Measurements from ENCODE around the gene SERINC3. TPM values are rescaled to one million over a fixed set of nuclear protein-coding genes. Genes with fewer than 3 reads are reported as not detected.

SERINC3 gene
- total and polyA plus RNA-seq, 2 of the 8 experiments (the other 6 are each of a cell fraction or from before 2014, with no cell fraction given) = 47.2 to 66.0 TPM

DNA sequence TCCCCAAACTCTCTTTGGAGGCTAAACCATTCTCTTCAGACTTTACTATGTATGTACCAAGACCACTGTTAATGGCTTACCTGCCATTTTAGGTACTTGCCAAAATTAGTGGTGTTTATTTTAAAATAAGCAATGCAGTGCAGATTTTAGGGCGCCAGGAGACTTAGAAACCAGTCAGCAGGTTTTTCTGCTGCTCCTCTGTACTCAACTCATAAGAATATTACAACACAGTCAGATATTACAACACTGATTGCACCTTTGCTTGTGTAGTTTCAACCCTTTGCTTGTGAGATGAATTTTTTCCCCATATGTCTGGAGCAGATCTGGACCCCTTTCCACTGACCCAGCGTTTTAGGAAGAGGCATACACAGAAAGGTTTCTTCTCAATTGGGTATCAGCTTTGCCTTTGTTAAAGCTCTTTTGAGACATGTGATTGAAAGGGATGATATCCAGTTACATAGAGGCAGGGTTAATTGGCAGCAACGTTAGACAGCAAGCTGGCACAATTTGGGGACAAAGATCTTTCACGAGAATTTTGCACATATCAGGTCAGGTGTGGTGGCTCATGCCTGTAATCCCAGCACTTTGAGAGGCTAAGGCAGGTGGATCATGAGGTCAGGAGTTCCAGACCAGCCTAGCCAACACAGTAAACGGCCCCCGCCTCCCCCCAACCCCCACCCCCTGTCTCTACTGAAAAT, 40.0 kb downstream of the SERINC3 start:
- no peak overlapping the region for H3K18ac ChIP-seq (ENCODE audit: extremely low read depth, low read length)
- H3K23me2 ChIP-seq (ENCODE audit: low read depth, low read length) = no peaks in the 10 kb centered on the region
- peaks cover 3 to 18% (median 8%) of the 10 kb centered on the region in 4 experiments; a peak in 6 of 8 replicates for H3K36me3 ChIP-seq (ENCODE audit: control insufficient read depth in 2 of 4, insufficient read depth in 4 of 4, low read length in 3 of 4)
- no peak overlapping the region for H3K9ac ChIP-seq (replicated peaks in 1 of 4; ENCODE audit: extremely low read depth in 1 of 4, low read depth in 3 of 4, low read length in 3 of 4)
- H3K4me3 ChIP-seq (ENCODE audit: extremely low read depth in 1 of 4, insufficient read depth in 2 of 4, low read depth in 3 of 4, low read length in 4 of 4) = no peak overlapping the region
- no peak overlapping the region for H3K4ac ChIP-seq (replicated peaks; ENCODE audit: insufficient read length, low read depth, low read length)
- H2BK120ac ChIP-seq (replicated peaks; ENCODE audit: low read depth, low read length) = no peak overlapping the region
- DNase-seq (ENCODE audit: low read depth in 1 of 2, low spot score in 2 of 2) (no peak), FAIRE-seq (no peak)
- H3K4me2 ChIP-seq (ENCODE audit: insufficient read depth in 1 of 2, low read depth in 2 of 2, low read length in 2 of 2) = no peak overlapping the region
- H3K56ac ChIP-seq (replicated peaks; ENCODE audit: insufficient read length, low read depth, low read length) = no peak overlapping the region
- 90% methylated on average over 4 of the region's 6 CpGs; no CpG with 5 or more reads in 1 of the 2 experiments for WGBS, 2 experiments (ENCODE audit: extremely low coverage in 1 of 2, insufficient coverage in 1 of 2, insufficient read length in 1 of 2, insufficient replicate concordance in 2 of 2, low coverage in 1 of 2, low lambda C conversion rate in 2 of 2, missing lambda C conversion rate in 1 of 2)
- H2BK20ac ChIP-seq (ENCODE audit: low read length) = no peak overlapping the region
- H3K4me1 ChIP-seq (replicated peaks in 1 of 4; ENCODE audit: control insufficient read depth in 3 of 4, insufficient read depth in 4 of 4, low read length in 3 of 4) = no peaks in the 10 kb centered on the region
- H4K5ac ChIP-seq (ENCODE audit: insufficient read length, low read depth, low read length) = no peak overlapping the region
- ChIA-PET CTCF (ENCODE audit: partially characterized antibody) (interaction anchor here (0.6 kb wide), 1 partner anchor 159 kb away, joined by 3 read pairs; no protein-coding TSS in a partner anchor), POLR2A (ENCODE audit: partially characterized antibody) (interaction anchor here (1.0 kb wide), 1 partner anchor 9 kb away, joined by 3 read pairs; no protein-coding TSS in a partner anchor)
- no peak overlapping the region for H2BK12ac ChIP-seq (ENCODE audit: low read depth, low read length)
- no peak overlapping the region for H4K8ac ChIP-seq (ENCODE audit: extremely low read depth, insufficient read depth, low read length)
- no peak overlapping the region for H2AFZ ChIP-seq (ENCODE audit: low read length)
- H3K79me2 ChIP-seq (ENCODE audit: control insufficient read depth in 1 of 2, insufficient read depth in 2 of 2, low read length in 2 of 2) = peaks cover 0 to 5% of the 10 kb centered on the region in 2 experiments; a peak in 2 of 4 replicates
- no peak overlapping the region for H3K23ac ChIP-seq (ENCODE audit: insufficient read length)
- H3K9me3 ChIP-seq (ENCODE audit: insufficient read depth in 2 of 2, low read depth in 1 of 2, low read length in 1 of 2) = no peaks in the 10 kb centered on the region
- H4K91ac ChIP-seq (replicated peaks; ENCODE audit: insufficient read length, low read length) = no peak overlapping the region
- no peak overlapping the region for H2AK5ac ChIP-seq (ENCODE audit: low read depth, low read length)
- no peaks in the 10 kb centered on the region for H3K79me1 ChIP-seq (ENCODE audit: low read depth, low read length)
- H3K14ac ChIP-seq (ENCODE audit: insufficient read length) = no peak overlapping the region
- H3K27ac ChIP-seq (ENCODE audit: low read depth, low read length) = no peak overlapping the region
- H2BK15ac ChIP-seq (ENCODE audit: low read length) = no peak overlapping the region
- H4K20me1 ChIP-seq (replicated peaks in 1 of 2; ENCODE audit: control insufficient read depth in 1 of 2, insufficient read depth in 2 of 2, low read length in 2 of 2) = peaks cover 1 to 2% of the 10 kb centered on the region in 2 experiments
- H2BK5ac ChIP-seq (ENCODE audit: low read depth, low read length) = no peak overlapping the region
- H3K27me3 ChIP-seq (replicated peaks in 1 of 4; ENCODE audit: control insufficient read depth in 3 of 4, extremely low read depth in 1 of 4, insufficient read depth in 3 of 4, low read length in 3 of 4) = no peaks in the 10 kb centered on the region
- TF ChIP-seq NRF1 (IDR thresholded peaks at IDR 0.05; ENCODE audit: low read depth, low read length) = no peak
- no peak for TF ChIP-seq CHD1 (IDR thresholded peaks at IDR 0.05; ENCODE audit: low read depth, low read length)
- no peak for TF ChIP-seq BCL11A (IDR thresholded peaks at IDR 0.05; ENCODE audit: low read depth in 2 of 2, low read length in 2 of 2)
- TF ChIP-seq CBX5 (IDR thresholded peaks at IDR 0.05; ENCODE audit: low read depth, low read length) = no peak
- TF ChIP-seq HDAC2 (IDR thresholded peaks at IDR 0.05; ENCODE audit: borderline replicate concordance in 1 of 2, low read depth in 2 of 2, low read length in 2 of 2) = no peak
- TF ChIP-seq CBX8 (IDR thresholded peaks at IDR 0.05; ENCODE audit: borderline replicate concordance, low read depth, low read length) = no peak
- no peak for TF ChIP-seq TEAD4 (IDR thresholded peaks at IDR 0.05; ENCODE audit: low read depth, low read length)
- no peak for TF ChIP-seq HDAC6 (IDR thresholded peaks at IDR 0.05; ENCODE audit: low read depth, low read length)
- TF ChIP-seq BRCA1 (IDR thresholded peaks at IDR 0.05; ENCODE audit: low read depth, low read length) = no peak
- TF ChIP-seq SP4 (IDR thresholded peaks at IDR 0.05; ENCODE audit: low read length) = no peak
- TF ChIP-seq, protein P1, sequence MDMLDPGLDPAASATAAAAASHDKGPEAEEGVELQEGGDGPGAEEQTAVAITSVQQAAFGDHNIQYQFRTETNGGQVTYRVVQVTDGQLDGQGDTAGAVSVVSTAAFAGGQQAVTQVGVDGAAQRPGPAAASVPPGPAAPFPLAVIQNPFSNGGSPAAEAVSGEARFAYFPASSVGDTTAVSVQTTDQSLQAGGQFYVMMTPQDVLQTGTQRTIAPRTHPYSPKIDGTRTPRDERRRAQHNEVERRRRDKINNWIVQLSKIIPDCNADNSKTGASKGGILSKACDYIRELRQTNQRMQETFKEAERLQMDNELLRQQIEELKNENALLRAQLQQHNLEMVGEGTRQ (IDR thresholded peaks at IDR 0.05; ENCODE audit: low read length) = no peak
- TF ChIP-seq RAD21 (IDR thresholded peaks at IDR 0.05 in 1 of 2, conservative IDR thresholded peaks at IDR 0.05 in 1 of 2; ENCODE audit: low read depth in 2 of 2, low read length in 2 of 2) = no peak
